Esophagus muscularis mucosa (tissue), 4 donors: ENCODE measurements around the gene PLEKHH1. TPM values are rescaled to one million over a fixed set of nuclear protein-coding genes. Genes with fewer than 3 reads are reported as not detected.

ENCODE experiments used
- DNase-seq: peaks from one replicate; pipeline ENCODE4 v3.0.0-alpha.2; 2017; ENCODE audit errors: extremely low spot score
- H3K27ac ChIP-seq, 4 donors: fragments of 200-600 bp; sonication (generic); replicated peaks in 1 of 4; 1 replicate in 3 of 4; 2 replicates in 1 of 4; pipeline ENCODE4 v1.5.1; 2016 to 2019; ENCODE audit warnings: mild to moderate bottlenecking in 1 of 4
- H3K27me3 ChIP-seq, 4 donors: fragments of 200-600 bp; sonication (generic); one replicate each; pipeline versions ENCODE4 v1.5.1 to v1.6.0; 2016 to 2019
- H3K36me3 ChIP-seq, 4 donors: fragments of 200-600 bp; sonication (generic); one replicate each; pipeline ENCODE4 v1.5.1; 2016 to 2019
- H3K4me1 ChIP-seq, 4 donors: fragments of 200-600 bp; sonication (generic); one replicate each; pipeline ENCODE4 v1.5.1; 2016 to 2019
- H3K4me3 ChIP-seq, 4 donors: fragments of 200-600 bp; sonication (generic); 1 replicate in 2 of 4; 2 replicates in 2 of 4; pipeline ENCODE4 v1.5.1; 2016 to 2019; ENCODE audit warnings: mild to moderate bottlenecking in 4 of 4, moderate library complexity in 1 of 4
- H3K9me3 ChIP-seq, 4 donors: fragments of 200-600 bp; sonication (generic); 1 replicate in 3 of 4; 2 replicates in 1 of 4; pipeline ENCODE4 v1.5.1; 2016 to 2019
- CTCF ChIP-seq, 3 experiments: fragments of 200-600 bp in 2 of 3; fragments of 450-650 bp in 1 of 3; sonication (generic) in 2 of 3; IDR thresholded peaks; one replicate each; pipeline ENCODE4 v1.5.1; 2017 to 2019; ENCODE audit warnings: antibody characterized with exemption in 3 of 3, mild to moderate bottlenecking in 2 of 3, moderate library complexity in 1 of 3
- EP300 ChIP-seq: sonication (generic); formaldehyde crosslinking; IDR thresholded peaks from one replicate; pipeline ENCODE4 v1.6.1; 2017; ENCODE audit warnings: antibody characterized with exemption
- POLR2A ChIP-seq: fragments of 450-650 bp; IDR thresholded peaks from one replicate; pipeline ENCODE4 v1.6.1; 2017; ENCODE audit warnings: antibody characterized with exemption, moderate library complexity, mild to moderate bottlenecking, low read depth
- POLR2AphosphoS5 ChIP-seq, 2 donors: sonication (generic); formaldehyde crosslinking; IDR thresholded peaks; one replicate each; pipeline ENCODE4 v1.6.1; 2017; ENCODE audit warnings: antibody characterized with exemption in 2 of 2
- WGBS: methylation state at CpG from one replicate; pipeline ENCODE4 v1.1.5; 2018; 5-methylcytosine and 5-hydroxymethylcytosine counted together
- intact Hi-C: fragments of 100-400 bp; cut with DNase I; formaldehyde crosslinking; loops from one replicate; pipeline ENCODE4 v1.15.1; 2023
- total RNA-seq, 4 donors: library from RNA; depleted of rRNA; stranded (reverse); fragments of >200 nt; gene quantifications; one replicate each; pipeline versions ENCODE4 v1.1.0 to v1.2.1, GENCODE V29; 2016

Gene PLEKHH1
- total RNA-seq, 4 donors from 2014 or later: 1.7 to 3.8 (median 2.4) TPM

GRCh38 chr14:67570453-67570852, 37.4 kb downstream of the PLEKHH1 start:
- Histone ChIP-seq H3K27me3 (no peaks in the 10 kb centered on the region), H3K27ac (no peak overlapping the region), H3K36me3 (peaks cover 0 to 2% (median 0%) of the 10 kb centered on the region in 4 donors), H3K9me3 (no peaks in the 10 kb centered on the region), H3K4me3 (no peak overlapping the region), H3K4me1 (no peaks in the 10 kb centered on the region)
- intact Hi-C loops: loop anchor here (2.0 to 5.0 kb wide), 2 partner anchors 43 to 144 kb away; no protein-coding TSS in a partner anchor
- 87% methylated on average over 7 of the region's 7 CpGs for WGBS
- no peak for TF ChIP-seq EP300
- TF ChIP-seq POLR2AphosphoS5 (IDR thresholded peaks at IDR 0.05): no peak
- TF ChIP-seq CTCF (IDR thresholded peaks at IDR 0.05): no peak
- TF ChIP-seq POLR2A: no peak
- no peak for DNase-seq

GRCh38 chr14:67571275-67571990, 38.3 kb downstream of the PLEKHH1 start:
- Histone ChIP-seq H3K27ac (no peak overlapping the region), H3K9me3 (no peaks in the 10 kb centered on the region), H3K4me3 (no peak overlapping the region), H3K4me1 (no peaks in the 10 kb centered on the region), H3K36me3 (peaks cover 0 to 6% (median 0%) of the 10 kb centered on the region in 4 donors), H3K27me3 (no peaks in the 10 kb centered on the region)
- intact Hi-C loops: loop anchor here (2.0 to 5.0 kb wide), 2 partner anchors 44 to 145 kb away; no protein-coding TSS in a partner anchor
- DNase-seq: no peak
- TF ChIP-seq CTCF (IDR thresholded peaks at IDR 0.05): peak; percentile 72 to 82 (median 79)
- no peak for TF ChIP-seq POLR2AphosphoS5 (IDR thresholded peaks at IDR 0.05)
- 47% methylated on average over 13 of the region's 14 CpGs for WGBS

- no peaks in the 10 kb centered on the region for H3K9me3 ChIP-seq
- no peaks in the 10 kb centered on the region for H3K4me1 ChIP-seq
- no peak for DNase-seq
- no peak overlapping the region for H3K4me3 ChIP-seq
- H3K27me3 ChIP-seq: no peaks in the 10 kb centered on the region
- H3K36me3 ChIP-seq: peaks cover 0 to 7% (median 0%) of the 10 kb centered on the region in 4 donors
- H3K27ac ChIP-seq: no peak overlapping the region
- no peak for TF ChIP-seq CTCF (IDR thresholded peaks at IDR 0.05)
- TF ChIP-seq POLR2A: no peak
- no peak for TF ChIP-seq EP300
- TF ChIP-seq POLR2AphosphoS5 (IDR thresholded peaks at IDR 0.05): no peak
- WGBS: no CpG with 5 or more reads among the region's 19 CpGs
- intact Hi-C loops: loop anchor here (2.0 to 5.0 kb wide), 2 partner anchors 45 to 145 kb away; no protein-coding TSS in a partner anchor
Observed at GRCh38 chr14:67571991-67572323, 38.9 kb downstream of the PLEKHH1 start.

GRCh38 chr14:67572608-67573007, 39.5 kb downstream of the PLEKHH1 start:
- Histone ChIP-seq H3K9me3 (no peaks in the 10 kb centered on the region), H3K27me3 (no peaks in the 10 kb centered on the region), H3K27ac (no peak overlapping the region), H3K4me1 (no peaks in the 10 kb centered on the region), H3K36me3 (peaks cover 0 to 12% (median 0%) of the 10 kb centered on the region in 4 donors), H3K4me3 (no peak overlapping the region)
- DNase-seq: no peak
- TF ChIP-seq EP300 (no peak), POLR2A (no peak), POLR2AphosphoS5 (IDR thresholded peaks at IDR 0.05) (no peak), CTCF (IDR thresholded peaks at IDR 0.05) (no peak)
- intact Hi-C loops: loop anchor here (5.0 kb wide), 1 partner anchor 45 kb away; no protein-coding TSS in a partner anchor
- 91% methylated on average over 5 of the region's 5 CpGs for WGBS
